WTC11 (cell line): ENCODE data around the gene UBE2D2. TPM values are rescaled to one million over a fixed set of nuclear protein-coding genes. Genes with fewer than 3 reads are reported as not detected.

ENCODE experiments used
- ATAC-seq: fragments of 200-7000 bp; cut with Tn5 transposase; 2 replicates; pipeline ENCODE4 v1.10.0; 2021; ENCODE audit warnings: mild to moderate bottlenecking, moderate library complexity
- CTCF ChIA-PET: fragments of 300-600 bp; sonication (Branson Sonifier 250); formaldehyde crosslinking; loops from one replicate; lab custom pipeline; 2021; ENCODE audit warnings: antibody characterized with exemption; lab: Charles Lee
- POLR2A ChIA-PET: fragments of 350-600 bp; sonication (Branson Sonifier 250); formaldehyde crosslinking; loops from one replicate; lab custom pipeline; 2021; ENCODE audit warnings: antibody characterized with exemption; lab: Charles Lee
- DNase-seq: peaks from one replicate; pipeline ENCODE4 v3.0.0; 2021; ENCODE audit warnings: low spot score
- H3K27ac Mint-ChIP-seq: 2 replicates; pipeline ENCODE4 v1.8.0; 2021; ENCODE audit warnings: mixed read lengths
- H3K27me3 Mint-ChIP-seq: 2 replicates; pipeline ENCODE4 v1.8.0; 2021; ENCODE audit warnings: low read depth, mild to moderate bottlenecking, moderate library complexity, mixed read lengths
- H3K36me3 Mint-ChIP-seq: 2 replicates; pipeline ENCODE4 v1.8.0; 2021; ENCODE audit warnings: mixed read lengths
- H3K4me1 Mint-ChIP-seq: 2 replicates; pipeline ENCODE4 v1.8.0; 2022; ENCODE audit warnings: mixed read lengths
- H3K4me3 Mint-ChIP-seq: 2 replicates; pipeline ENCODE4 v1.8.0; 2021; ENCODE audit warnings: mild to moderate bottlenecking, moderate library complexity, mixed read lengths
- H3K9me3 Mint-ChIP-seq: 2 replicates; pipeline ENCODE4 v1.8.0; 2021; ENCODE audit warnings: mixed read lengths
- ATF3 ChIP-seq: sonication (generic); formaldehyde crosslinking; conservative IDR thresholded peaks from 2 replicates; pipeline ENCODE4 v1.8.1; 2022; ENCODE audit warnings: mild to moderate bottlenecking, missing genetic modification reagents
- ATF6 ChIP-seq: sonication (generic); formaldehyde crosslinking; IDR thresholded peaks from 2 replicates; pipeline ENCODE4 v1.8.1; 2023; ENCODE audit warnings: mild to moderate bottlenecking, missing genetic modification reagents
- CBFB ChIP-seq: sonication (generic); formaldehyde crosslinking; IDR thresholded peaks from 2 replicates; pipeline ENCODE4 v1.8.1; 2022; ENCODE audit warnings: mild to moderate bottlenecking, low read depth, missing genetic modification reagents
- CREM ChIP-seq: sonication (generic); formaldehyde crosslinking; IDR thresholded peaks from 2 replicates; pipeline ENCODE4 v1.8.1; 2022; ENCODE audit warnings: mild to moderate bottlenecking, missing genetic modification reagents, moderate library complexity
- CTCF ChIP-seq: fragments of 200-600 bp; IDR thresholded peaks from 2 replicates; pipeline ENCODE4 v1.8.0; 2022; ENCODE audit warnings: antibody characterized with exemption
- E2F5 ChIP-seq: sonication (generic); formaldehyde crosslinking; IDR thresholded peaks from 2 replicates; pipeline ENCODE4 v1.8.1; 2022; ENCODE audit warnings: mild to moderate bottlenecking, moderate library complexity, missing genetic modification reagents
- ESRRA ChIP-seq: sonication (generic); formaldehyde crosslinking; IDR thresholded peaks from 2 replicates; pipeline ENCODE4 v1.8.1; 2022; ENCODE audit warnings: mild to moderate bottlenecking, missing genetic modification reagents, borderline replicate concordance
- FOXP1 ChIP-seq: sonication (generic); formaldehyde crosslinking; IDR thresholded peaks from 2 replicates; pipeline ENCODE4 v1.8.0; 2022; ENCODE audit warnings: missing genetic modification reagents, mild to moderate bottlenecking, moderate library complexity, borderline replicate concordance
- HMGA2 ChIP-seq: fragments of 250-450 bp; sonication (Bioruptor Pico); IDR thresholded peaks from 2 replicates; pipeline ENCODE4 v1.4.0; 2021; ENCODE audit warnings: mild to moderate bottlenecking, moderate library complexity
- JUN ChIP-seq: sonication (generic); formaldehyde crosslinking; IDR thresholded peaks from 2 replicates; pipeline ENCODE4 v1.8.0; 2023; ENCODE audit warnings: mild to moderate bottlenecking, missing genetic modification reagents
- KAT7 ChIP-seq: sonication (generic); formaldehyde crosslinking; IDR thresholded peaks from 2 replicates; pipeline ENCODE4 v1.8.1; 2023; ENCODE audit warnings: missing genetic modification reagents, mild to moderate bottlenecking, borderline replicate concordance
- MAX ChIP-seq: sonication (generic); formaldehyde crosslinking; IDR thresholded peaks from 2 replicates; pipeline ENCODE4 v1.8.0; 2022; ENCODE audit warnings: mild to moderate bottlenecking, missing genetic modification reagents
- OVOL2 ChIP-seq: fragments of 250-450 bp; sonication (Bioruptor Pico); IDR thresholded peaks from 2 replicates; pipeline ENCODE4 v1.9.0; 2021; ENCODE audit warnings: mild to moderate bottlenecking, borderline replicate concordance
- SP1 ChIP-seq: sonication (generic); formaldehyde crosslinking; conservative IDR thresholded peaks from 2 replicates; pipeline ENCODE4 v1.8.1; 2022; ENCODE audit warnings: missing genetic modification reagents
- TCF7 ChIP-seq: sonication (generic); formaldehyde crosslinking; IDR thresholded peaks from 2 replicates; pipeline ENCODE4 v1.8.0; 2022; ENCODE audit warnings: mild to moderate bottlenecking, low read depth, missing genetic modification reagents, moderate library complexity
- ZBTB21 ChIP-seq: sonication (generic); formaldehyde crosslinking; IDR thresholded peaks from 2 replicates; pipeline ENCODE4 v1.8.1; 2023; ENCODE audit warnings: mild to moderate bottlenecking, missing genetic modification reagents, borderline replicate concordance
- ZBTB43 ChIP-seq: sonication (generic); formaldehyde crosslinking; IDR thresholded peaks from 2 replicates; pipeline ENCODE4 v1.8.1; 2023; ENCODE audit warnings: mild to moderate bottlenecking, missing genetic modification reagents
- ZNF671 ChIP-seq: fragments of 250-450 bp; sonication (Bioruptor Pico); IDR thresholded peaks from 2 replicates; pipeline ENCODE4 v1.8.0; 2021; ENCODE audit warnings: mild to moderate bottlenecking
- total RNA-seq: library from RNA; stranded (reverse); gene quantifications from 3 replicates; pipeline ENCODE4 v1.2.3, GENCODE V29; 2021
- TF ChIP-seq, protein P1 (sequence below): sonication (generic); formaldehyde crosslinking; IDR thresholded peaks from 2 replicates; pipeline ENCODE4 v1.8.0; 2022; ENCODE audit warnings: mild to moderate bottlenecking, missing genetic modification reagents
- TF ChIP-seq, protein P2 (sequence below): sonication (generic); formaldehyde crosslinking; IDR thresholded peaks from 2 replicates; pipeline ENCODE4 v1.8.1; 2023; ENCODE audit warnings: mild to moderate bottlenecking, moderate library complexity, missing genetic modification reagents
- TF ChIP-seq, protein P3 (sequence below): sonication (generic); formaldehyde crosslinking; IDR thresholded peaks from 2 replicates; pipeline ENCODE4 v1.8.1; 2022; ENCODE audit warnings: low read depth, missing genetic modification reagents, borderline replicate concordance
- TF ChIP-seq, protein P4 (sequence below): sonication (generic); formaldehyde crosslinking; IDR thresholded peaks from 2 replicates; pipeline ENCODE4 v1.8.1; 2022; ENCODE audit warnings: mild to moderate bottlenecking, missing genetic modification reagents, moderate library complexity, borderline replicate concordance

Gene UBE2D2
- total RNA-seq, 1 experiment from 2014 or later: 183 TPM

DNA sequence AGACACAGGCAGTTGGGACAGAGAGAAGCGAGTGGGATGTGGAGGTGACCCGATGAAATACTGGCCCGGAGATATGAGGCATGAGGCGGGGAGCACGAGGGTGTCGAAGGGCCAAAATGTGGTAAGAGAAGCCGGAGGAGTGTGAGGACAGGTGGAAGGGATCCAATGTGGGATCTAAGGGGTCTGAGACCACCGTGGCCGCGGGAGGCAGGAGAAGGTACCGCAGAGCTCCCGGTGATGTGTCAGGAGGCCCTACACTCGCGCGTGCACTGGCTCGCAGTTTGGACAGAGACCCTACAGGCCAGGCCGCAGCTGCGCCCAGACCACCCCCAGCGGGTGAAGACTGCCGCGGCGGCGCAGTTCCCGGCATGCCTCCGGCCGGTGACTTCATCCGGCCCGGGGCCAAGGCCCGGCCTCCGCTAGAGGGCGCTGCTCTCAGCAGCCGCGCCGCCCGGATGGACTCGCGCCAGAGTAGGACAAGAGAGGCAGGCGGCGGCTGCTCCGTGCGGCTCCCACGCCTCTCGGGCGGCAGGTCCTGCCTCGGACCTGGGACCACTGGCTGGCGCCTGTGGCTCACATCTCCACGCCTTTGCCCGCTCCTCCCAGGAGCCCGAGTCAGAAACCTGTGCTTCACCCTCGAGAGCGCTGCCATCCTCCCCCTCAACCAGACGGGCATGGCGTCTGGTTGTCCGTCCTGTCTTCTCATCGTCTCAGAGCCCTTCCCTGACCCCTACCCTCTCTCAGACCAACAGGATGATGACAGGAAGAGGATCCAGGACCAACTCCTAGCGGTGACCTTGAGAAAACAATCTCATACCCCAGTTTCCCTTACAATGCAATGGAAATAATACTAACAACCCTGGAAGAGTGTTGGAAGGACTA lies 43.2 kb upstream of the UBE2D2 start:
- H3K9me3 Mint-ChIP-seq: no peaks in the 10 kb centered on the region
- H3K27me3 Mint-ChIP-seq: peaks cover 24% of the 10 kb centered on the region
- H3K4me1 Mint-ChIP-seq: peaks cover 33% of the 10 kb centered on the region
- DNase-seq: peak; percentile 95
- peak overlapping the region; percentile 61 for H3K4me3 Mint-ChIP-seq
- peak; percentile 87 for ATAC-seq
- no peaks in the 10 kb centered on the region for H3K36me3 Mint-ChIP-seq
- POLR2A ChIA-PET: no interaction called here
- CTCF ChIA-PET: interaction anchor here (0.7 to 8.4 kb wide), 13 partner anchors 13 to 176 kb away, joined by 3 to 208 read pairs (median 3); partner anchors contain the start of genes CXXC5, DNAJC18 and UBE2D2
- H3K27ac Mint-ChIP-seq: peak overlapping the region; percentile 82; the same call in 1 of the 2 replicates
- no peak for TF ChIP-seq ATF6 (CRISPR knock-in tag)
- TF ChIP-seq E2F5 (CRISPR knock-in tag): peak; percentile 79
- TF ChIP-seq FOXP1: peak; percentile 90
- peak; percentile 82 for TF ChIP-seq SP1 (CRISPR knock-in tag)
- TF ChIP-seq TCF7: no peak; the same call in 1 of the 2 replicates
- no peak; the same call in 1 of the 2 replicates for TF ChIP-seq ZBTB43 (CRISPR knock-in tag)
- no peak for TF ChIP-seq ZNF671
- TF ChIP-seq JUN: peak; percentile 88; the same call in 1 of the 2 replicates
- TF ChIP-seq CTCF: peak; percentile 97
- no peak for TF ChIP-seq ATF3
- 0 out of 2 replicates have a peak, but pooled peaks have one; percentile 17 for TF ChIP-seq HMGA2
- TF ChIP-seq CREM: peak; percentile 65; the same call in 1 of the 2 replicates
- TF ChIP-seq CBFB (CRISPR knock-in tag): peak; percentile 58; the same call in 1 of the 2 replicates
- no peak for TF ChIP-seq OVOL2 (CRISPR knock-in tag)
- TF ChIP-seq, protein P1, sequence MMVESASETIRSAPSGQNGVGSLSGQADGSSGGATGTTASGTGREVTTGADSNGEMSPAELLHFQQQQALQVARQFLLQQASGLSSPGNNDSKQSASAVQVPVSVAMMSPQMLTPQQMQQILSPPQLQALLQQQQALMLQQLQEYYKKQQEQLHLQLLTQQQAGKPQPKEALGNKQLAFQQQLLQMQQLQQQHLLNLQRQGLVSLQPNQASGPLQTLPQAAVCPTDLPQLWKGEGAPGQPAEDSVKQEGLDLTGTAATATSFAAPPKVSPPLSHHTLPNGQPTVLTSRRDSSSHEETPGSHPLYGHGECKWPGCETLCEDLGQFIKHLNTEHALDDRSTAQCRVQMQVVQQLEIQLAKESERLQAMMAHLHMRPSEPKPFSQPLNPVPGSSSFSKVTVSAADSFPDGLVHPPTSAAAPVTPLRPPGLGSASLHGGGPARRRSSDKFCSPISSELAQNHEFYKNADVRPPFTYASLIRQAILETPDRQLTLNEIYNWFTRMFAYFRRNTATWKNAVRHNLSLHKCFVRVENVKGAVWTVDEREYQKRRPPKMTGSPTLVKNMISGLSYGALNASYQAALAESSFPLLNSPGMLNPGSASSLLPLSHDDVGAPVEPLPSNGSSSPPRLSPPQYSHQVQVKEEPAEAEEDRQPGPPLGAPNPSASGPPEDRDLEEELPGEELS (CRISPR knock-in tag): peak; percentile 75
- TF ChIP-seq, protein P2, sequence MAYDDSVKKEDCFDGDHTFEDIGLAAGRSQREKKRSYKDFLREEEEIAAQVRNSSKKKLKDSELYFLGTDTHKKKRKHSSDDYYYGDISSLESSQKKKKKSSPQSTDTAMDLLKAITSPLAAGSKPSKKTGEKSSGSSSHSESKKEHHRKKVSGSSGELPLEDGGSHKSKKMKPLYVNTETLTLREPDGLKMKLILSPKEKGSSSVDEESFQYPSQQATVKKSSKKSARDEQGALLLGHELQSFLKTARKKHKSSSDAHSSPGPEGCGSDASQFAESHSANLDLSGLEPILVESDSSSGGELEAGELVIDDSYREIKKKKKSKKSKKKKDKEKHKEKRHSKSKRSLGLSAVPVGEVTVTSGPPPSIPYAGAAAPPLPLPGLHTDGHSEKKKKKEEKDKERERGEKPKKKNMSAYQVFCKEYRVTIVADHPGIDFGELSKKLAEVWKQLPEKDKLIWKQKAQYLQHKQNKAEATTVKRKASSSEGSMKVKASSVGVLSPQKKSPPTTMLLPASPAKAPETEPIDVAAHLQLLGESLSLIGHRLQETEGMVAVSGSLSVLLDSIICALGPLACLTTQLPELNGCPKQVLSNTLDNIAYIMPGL (CRISPR knock-in tag): peak; percentile 100
- peak; percentile 74; the same call in 1 of the 2 replicates for TF ChIP-seq ZBTB21 (CRISPR knock-in tag)
- peak; percentile 86 for TF ChIP-seq ESRRA (CRISPR knock-in tag)
- TF ChIP-seq, protein P3, sequence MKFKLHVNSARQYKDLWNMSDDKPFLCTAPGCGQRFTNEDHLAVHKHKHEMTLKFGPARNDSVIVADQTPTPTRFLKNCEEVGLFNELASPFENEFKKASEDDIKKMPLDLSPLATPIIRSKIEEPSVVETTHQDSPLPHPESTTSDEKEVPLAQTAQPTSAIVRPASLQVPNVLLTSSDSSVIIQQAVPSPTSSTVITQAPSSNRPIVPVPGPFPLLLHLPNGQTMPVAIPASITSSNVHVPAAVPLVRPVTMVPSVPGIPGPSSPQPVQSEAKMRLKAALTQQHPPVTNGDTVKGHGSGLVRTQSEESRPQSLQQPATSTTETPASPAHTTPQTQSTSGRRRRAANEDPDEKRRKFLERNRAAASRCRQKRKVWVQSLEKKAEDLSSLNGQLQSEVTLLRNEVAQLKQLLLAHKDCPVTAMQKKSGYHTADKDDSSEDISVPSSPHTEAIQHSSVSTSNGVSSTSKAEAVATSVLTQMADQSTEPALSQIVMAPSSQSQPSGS: peak; percentile 66; the same call in 1 of the 2 replicates
- TF ChIP-seq MAX (CRISPR knock-in tag): peak; percentile 93
- TF ChIP-seq, protein P4, sequence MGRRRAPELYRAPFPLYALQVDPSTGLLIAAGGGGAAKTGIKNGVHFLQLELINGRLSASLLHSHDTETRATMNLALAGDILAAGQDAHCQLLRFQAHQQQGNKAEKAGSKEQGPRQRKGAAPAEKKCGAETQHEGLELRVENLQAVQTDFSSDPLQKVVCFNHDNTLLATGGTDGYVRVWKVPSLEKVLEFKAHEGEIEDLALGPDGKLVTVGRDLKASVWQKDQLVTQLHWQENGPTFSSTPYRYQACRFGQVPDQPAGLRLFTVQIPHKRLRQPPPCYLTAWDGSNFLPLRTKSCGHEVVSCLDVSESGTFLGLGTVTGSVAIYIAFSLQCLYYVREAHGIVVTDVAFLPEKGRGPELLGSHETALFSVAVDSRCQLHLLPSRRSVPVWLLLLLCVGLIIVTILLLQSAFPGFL (CRISPR knock-in tag): no peak
- peak; percentile 83; the same call in 1 of the 2 replicates for TF ChIP-seq KAT7 (CRISPR knock-in tag)
